Measurements from ENCODE around the gene CDH2.

The CDH2 gene

GRCh38 chr18:28045880-28046279 is 131.1 kb downstream of the CDH2 start:
- no peaks in the 10 kb centered on the region for H3K9me2 ChIP-seq (replicated peaks; ENCODE audit: insufficient read depth, low read length)
- no peaks in the 10 kb centered on the region for H4K20me1 ChIP-seq (ENCODE audit: low read depth, low read length)
- no peak overlapping the region for H2AFZ ChIP-seq (ENCODE audit: low read depth, low read length, severe bottlenecking)
- no peaks in the 10 kb centered on the region for H3F3A ChIP-seq (ENCODE audit: insufficient read depth)
- H3K27ac ChIP-seq (ENCODE audit: low read depth, low read length) = no peak overlapping the region
- H3K36me3 ChIP-seq (ENCODE audit: low read length) = no peaks in the 10 kb centered on the region
- no peak overlapping the region for H3K4me2 ChIP-seq (ENCODE audit: low read depth, low read length, poor library complexity, severe bottlenecking)
- H3K4me3 ChIP-seq (ENCODE audit: insufficient read depth, low read length, poor library complexity, severe bottlenecking) = no peak overlapping the region
- H3K9ac ChIP-seq (ENCODE audit: low read length) = no peak overlapping the region
- TF ChIP-seq CTCF (IDR thresholded peaks at IDR 0.05; ENCODE audit: insufficient read depth, low read length, poor library complexity, severe bottlenecking) (no peak), EZH2phosphoT487 (conservative IDR thresholded peaks at IDR 0.05; ENCODE audit: low read length) (no peak)
- no peaks in the 10 kb centered on the region for H3K27me3 ChIP-seq (ENCODE audit: low read length)
- no peaks in the 10 kb centered on the region for H3K79me2 ChIP-seq (ENCODE audit: insufficient read depth, low read length)
- H3K9me3 ChIP-seq (ENCODE audit: insufficient read depth, low read length) = no peaks in the 10 kb centered on the region

GRCh38 chr18:28045176-28045810 is 131.6 kb downstream of the CDH2 start:
- no peak overlapping the region for H3K4me2 ChIP-seq (ENCODE audit: low read depth, low read length, poor library complexity, severe bottlenecking)
- no peaks in the 10 kb centered on the region for H3K79me2 ChIP-seq (ENCODE audit: insufficient read depth, low read length)
- no peaks in the 10 kb centered on the region for H3K27me3 ChIP-seq (ENCODE audit: low read length)
- H3K4me3 ChIP-seq (ENCODE audit: insufficient read depth, low read length, poor library complexity, severe bottlenecking) = no peak overlapping the region
- no peaks in the 10 kb centered on the region for H3K9me3 ChIP-seq (ENCODE audit: insufficient read depth, low read length)
- H4K20me1 ChIP-seq (ENCODE audit: low read depth, low read length) = no peaks in the 10 kb centered on the region
- H3K36me3 ChIP-seq (ENCODE audit: low read length) = no peaks in the 10 kb centered on the region
- TF ChIP-seq EZH2phosphoT487 (conservative IDR thresholded peaks at IDR 0.05; ENCODE audit: low read length) = no peak
- no peak for TF ChIP-seq CTCF (IDR thresholded peaks at IDR 0.05; ENCODE audit: insufficient read depth, low read length, poor library complexity, severe bottlenecking)
- H3F3A ChIP-seq (ENCODE audit: insufficient read depth) = no peaks in the 10 kb centered on the region
- H2AFZ ChIP-seq (ENCODE audit: low read depth, low read length, severe bottlenecking) = no peak overlapping the region
- H3K27ac ChIP-seq (ENCODE audit: low read depth, low read length) = no peak overlapping the region
- H3K9me2 ChIP-seq (replicated peaks; ENCODE audit: insufficient read depth, low read length) = no peaks in the 10 kb centered on the region
- no peak overlapping the region for H3K9ac ChIP-seq (ENCODE audit: low read length)

DNA sequence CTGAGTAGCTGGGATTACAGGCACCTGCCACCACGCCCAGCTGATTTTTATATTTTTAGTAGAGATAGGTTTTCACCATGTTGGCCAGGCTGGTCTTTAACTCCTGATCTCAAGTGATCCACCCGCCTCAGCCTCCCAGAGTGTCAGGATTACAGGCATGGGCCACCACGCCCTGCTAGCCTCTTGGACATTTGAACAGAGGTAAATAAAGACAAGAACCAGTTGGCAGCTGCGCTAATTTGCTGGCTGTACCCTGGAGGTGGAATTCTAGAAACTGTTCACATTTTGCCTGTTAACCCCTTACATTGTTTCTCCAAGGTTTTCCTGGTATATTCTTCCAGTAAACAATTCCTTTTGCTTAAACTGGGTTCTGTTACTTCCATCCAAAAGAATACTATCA is 132.9 kb downstream of the CDH2 start:
- Histone ChIP-seq H3K79me2 (ENCODE audit: insufficient read depth, low read length) (no peaks in the 10 kb centered on the region), H4K20me1 (ENCODE audit: low read depth, low read length) (no peaks in the 10 kb centered on the region)
- no peak for TF ChIP-seq CTCF (IDR thresholded peaks at IDR 0.05; ENCODE audit: insufficient read depth, low read length, poor library complexity, severe bottlenecking)
- TF ChIP-seq EZH2phosphoT487 (conservative IDR thresholded peaks at IDR 0.05; ENCODE audit: low read length) = no peak

More for the DNA sequence above, 132.9 kb downstream of the CDH2 start:
- Histone ChIP-seq H3F3A (ENCODE audit: insufficient read depth) (no peaks in the 10 kb centered on the region), H3K9me2 (replicated peaks; ENCODE audit: insufficient read depth, low read length) (no peaks in the 10 kb centered on the region), H3K4me3 (ENCODE audit: insufficient read depth, low read length, poor library complexity, severe bottlenecking) (no peak overlapping the region), H3K36me3 (ENCODE audit: low read length) (no peaks in the 10 kb centered on the region), H3K4me2 (ENCODE audit: low read depth, low read length, poor library complexity, severe bottlenecking) (no peak overlapping the region), H3K9ac (ENCODE audit: low read length) (no peak overlapping the region), H3K27me3 (ENCODE audit: low read length) (no peaks in the 10 kb centered on the region), H3K9me3 (ENCODE audit: insufficient read depth, low read length) (no peaks in the 10 kb centered on the region), H3K27ac (ENCODE audit: low read depth, low read length) (no peak overlapping the region), H2AFZ (ENCODE audit: low read depth, low read length, severe bottlenecking) (no peak overlapping the region)
